Measurements from ENCODE around the gene SLC35C1.

Gene SLC35C1

DNA sequence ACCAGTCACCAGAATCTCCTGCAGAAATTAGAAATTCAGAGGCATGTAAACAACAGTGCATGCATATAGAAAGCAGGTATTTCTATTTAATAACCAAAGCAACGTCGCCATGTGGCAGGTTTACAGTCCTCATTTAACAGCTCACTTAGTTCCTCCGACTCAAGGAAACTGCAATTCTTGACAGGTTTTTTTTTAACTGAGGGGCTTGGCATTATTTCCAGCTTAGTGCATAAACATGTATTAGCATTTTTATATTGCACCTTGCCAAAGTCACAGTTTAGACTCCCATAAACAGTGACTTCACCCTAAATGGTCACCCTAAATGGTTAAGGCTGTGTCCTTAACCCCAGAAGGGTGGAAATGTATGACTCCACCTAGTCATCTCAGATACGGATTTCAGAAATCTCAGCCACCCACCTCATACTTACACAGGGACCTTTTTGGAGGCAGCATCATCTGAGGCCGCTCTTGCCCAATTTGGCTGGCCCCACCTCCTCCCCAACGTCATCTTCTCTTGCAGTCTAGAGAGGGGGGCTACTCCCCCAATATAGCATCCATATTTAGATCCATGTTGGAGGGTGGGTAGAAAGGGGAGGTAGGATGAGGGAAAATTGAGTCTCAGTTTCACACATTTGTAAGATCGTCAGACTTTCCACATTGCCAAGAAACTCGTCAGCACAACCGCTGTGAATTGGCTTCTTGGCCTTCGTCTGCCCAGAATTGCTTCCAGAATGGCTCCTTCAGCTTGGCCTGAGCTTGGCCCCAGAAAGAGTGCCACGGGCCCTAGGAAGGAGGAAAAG is 31.8 kb upstream of the SLC35C1 start:
- H3K4me3 ChIP-seq = no peak overlapping the region
- H3K27ac ChIP-seq = no peak overlapping the region
- DNase-seq (ENCODE audit: low spot score) = no peak
- TF ChIP-seq, protein P1, sequence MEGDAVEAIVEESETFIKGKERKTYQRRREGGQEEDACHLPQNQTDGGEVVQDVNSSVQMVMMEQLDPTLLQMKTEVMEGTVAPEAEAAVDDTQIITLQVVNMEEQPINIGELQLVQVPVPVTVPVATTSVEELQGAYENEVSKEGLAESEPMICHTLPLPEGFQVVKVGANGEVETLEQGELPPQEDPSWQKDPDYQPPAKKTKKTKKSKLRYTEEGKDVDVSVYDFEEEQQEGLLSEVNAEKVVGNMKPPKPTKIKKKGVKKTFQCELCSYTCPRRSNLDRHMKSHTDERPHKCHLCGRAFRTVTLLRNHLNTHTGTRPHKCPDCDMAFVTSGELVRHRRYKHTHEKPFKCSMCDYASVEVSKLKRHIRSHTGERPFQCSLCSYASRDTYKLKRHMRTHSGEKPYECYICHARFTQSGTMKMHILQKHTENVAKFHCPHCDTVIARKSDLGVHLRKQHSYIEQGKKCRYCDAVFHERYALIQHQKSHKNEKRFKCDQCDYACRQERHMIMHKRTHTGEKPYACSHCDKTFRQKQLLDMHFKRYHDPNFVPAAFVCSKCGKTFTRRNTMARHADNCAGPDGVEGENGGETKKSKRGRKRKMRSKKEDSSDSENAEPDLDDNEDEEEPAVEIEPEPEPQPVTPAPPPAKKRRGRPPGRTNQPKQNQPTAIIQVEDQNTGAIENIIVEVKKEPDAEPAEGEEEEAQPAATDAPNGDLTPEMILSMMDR (IDR thresholded peaks at IDR 0.05) = no peak

DNA sequence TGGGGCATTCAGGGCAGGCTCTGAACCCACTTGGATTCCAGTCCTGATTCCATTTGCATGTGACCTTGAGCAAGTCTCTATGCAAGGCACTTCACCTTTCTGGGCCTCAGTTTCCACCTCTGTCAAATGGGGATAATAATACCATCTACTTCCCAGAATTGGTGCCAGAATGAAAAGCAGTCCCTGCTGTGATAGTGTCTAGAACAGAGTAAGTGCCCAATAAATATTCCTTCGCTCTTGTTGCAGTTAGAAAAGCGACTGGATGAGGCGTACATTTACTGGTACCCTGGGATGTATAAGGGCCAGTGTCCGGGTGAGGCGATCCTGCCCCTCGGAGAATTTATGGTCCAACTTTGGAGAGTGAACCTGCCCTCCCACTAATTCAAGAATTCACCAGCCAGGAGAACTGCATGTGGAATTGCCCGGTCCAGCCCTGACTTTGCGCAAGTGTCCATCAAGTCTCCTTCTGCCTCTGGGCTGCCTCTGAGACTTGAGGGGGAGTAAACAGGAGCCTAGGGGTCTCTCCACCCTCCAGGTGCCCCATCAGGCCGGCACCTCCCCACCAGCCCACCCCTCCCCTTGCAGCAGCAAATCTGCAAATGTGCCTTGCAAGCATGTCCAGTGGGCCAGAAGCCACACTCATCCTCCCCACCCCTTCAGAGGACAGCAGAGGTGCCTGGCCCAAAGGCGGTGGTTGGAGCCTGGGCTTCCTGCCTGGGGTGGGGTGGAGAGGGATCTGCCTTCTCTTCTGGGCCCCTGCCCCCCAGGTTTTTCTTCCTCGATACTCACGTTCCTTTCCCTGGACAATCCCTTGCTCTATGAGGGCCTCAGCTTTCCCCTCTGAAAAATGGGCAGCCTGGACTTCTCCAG is 30.9 kb upstream of the SLC35C1 start:
- TF ChIP-seq, protein P1 (IDR thresholded peaks at IDR 0.05) = no peak
- no peak overlapping the region for H3K27ac ChIP-seq
- H3K4me3 ChIP-seq = no peak overlapping the region
- no peak for DNase-seq (ENCODE audit: low spot score)

DNA sequence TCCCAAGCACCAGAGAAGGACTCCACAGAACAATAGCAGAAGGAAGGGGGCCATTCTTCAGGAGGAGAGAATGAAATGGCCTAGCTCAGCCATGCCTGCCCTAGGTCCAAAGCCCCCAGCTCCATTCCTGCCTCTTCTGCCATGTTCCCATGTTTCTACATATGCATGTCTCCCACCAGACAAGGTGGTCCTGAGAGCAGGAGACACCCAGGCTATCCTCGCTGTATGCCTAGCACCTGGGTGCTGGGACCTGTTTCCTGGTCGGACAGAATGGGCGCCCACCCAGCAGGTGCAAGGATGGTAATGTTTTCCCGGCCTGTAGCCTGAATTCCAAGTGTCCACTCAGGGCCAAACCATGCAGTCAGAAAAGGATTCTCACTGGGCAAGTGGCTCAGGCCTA is 30.2 kb upstream of the SLC35C1 start:
- H3K4me3 ChIP-seq = no peak overlapping the region
- no peak overlapping the region for H3K27ac ChIP-seq
- TF ChIP-seq, protein P1 (IDR thresholded peaks at IDR 0.05) = no peak
- no peak for DNase-seq (ENCODE audit: low spot score)

DNA sequence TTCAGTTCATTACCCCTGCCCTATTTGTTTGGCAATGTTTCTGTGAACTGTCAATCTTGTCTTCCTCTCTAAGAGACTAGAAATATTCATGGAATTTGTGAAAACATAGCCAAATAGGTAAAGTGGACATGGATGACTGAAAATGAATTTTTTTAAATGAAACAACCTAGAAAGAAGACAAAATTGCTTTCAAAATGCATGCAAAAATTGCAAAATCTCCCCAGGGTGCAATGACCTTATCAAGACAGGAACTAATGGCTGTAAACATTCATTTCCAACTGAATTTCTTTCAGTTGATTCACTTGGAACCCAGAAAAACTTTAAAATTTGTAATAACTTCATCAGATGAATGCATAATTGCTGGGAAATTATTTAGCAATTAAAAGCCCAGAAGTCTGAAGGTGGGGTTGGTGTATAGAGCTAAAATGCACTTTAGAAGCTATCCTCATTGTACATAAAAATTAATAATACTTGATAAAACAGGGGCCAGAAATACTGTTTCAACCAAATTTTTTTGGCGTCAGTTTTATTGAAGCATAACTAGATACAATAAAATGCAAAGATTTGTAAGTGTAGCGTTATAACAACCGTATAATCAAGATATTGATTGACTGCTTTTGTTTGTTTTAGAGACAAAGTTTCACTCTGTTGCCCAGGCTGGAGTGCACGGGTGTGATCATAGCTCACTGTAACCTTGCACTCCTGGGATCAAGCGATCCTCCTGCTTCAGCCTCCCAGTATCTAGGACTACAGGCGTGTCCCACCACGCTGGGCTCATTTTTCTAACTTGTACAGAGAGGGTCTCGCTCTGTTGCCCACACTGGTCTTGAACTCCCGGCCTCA is 27.6 kb upstream of the SLC35C1 start:
- Histone ChIP-seq H3K4me3 (no peak overlapping the region), H3K27ac (no peak overlapping the region)
- TF ChIP-seq, protein P1 (IDR thresholded peaks at IDR 0.05) = no peak
- no peak for DNase-seq (ENCODE audit: low spot score)

DNA sequence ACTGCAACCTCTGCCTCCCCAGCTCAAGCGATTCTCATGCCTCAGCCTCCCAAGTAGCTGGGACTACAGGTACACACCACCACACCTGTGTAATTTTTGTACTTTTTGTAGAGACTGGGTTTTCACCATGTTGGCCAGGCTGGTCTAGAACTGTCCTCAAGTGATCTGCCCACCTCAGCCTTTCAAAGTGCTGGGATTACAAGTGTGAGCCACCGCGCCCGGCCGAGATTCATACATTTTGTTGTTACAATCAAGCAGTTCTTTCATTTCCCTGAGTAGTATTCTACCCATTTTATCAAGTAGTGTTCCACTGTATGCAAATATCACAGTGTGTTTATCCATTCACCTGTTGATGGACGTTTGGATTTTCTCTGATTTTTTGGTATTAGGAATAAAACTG is 26.6 kb upstream of the SLC35C1 start:
- DNase-seq (ENCODE audit: low spot score) = no peak
- TF ChIP-seq, protein P1 (IDR thresholded peaks at IDR 0.05) = no peak
- no peak overlapping the region for H3K27ac ChIP-seq
- no peak overlapping the region for H3K4me3 ChIP-seq

DNA sequence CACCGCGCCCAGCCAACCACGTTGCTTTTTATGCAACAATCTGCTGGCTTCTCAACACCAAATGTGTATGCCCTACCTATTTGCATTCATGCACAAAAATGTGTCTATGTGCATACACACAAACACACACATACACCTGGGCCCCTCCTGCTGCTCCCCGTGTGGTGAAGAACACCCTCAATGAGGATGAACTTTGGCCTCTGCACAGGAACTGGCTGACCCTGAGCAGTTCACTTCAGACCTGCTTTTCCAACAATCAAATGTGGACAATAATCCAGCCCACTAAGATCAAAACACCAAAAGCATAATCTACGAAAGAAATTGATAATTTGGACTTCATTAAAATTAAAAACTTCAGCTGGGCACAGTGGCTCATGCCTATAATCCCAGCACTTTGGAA is 25.3 kb upstream of the SLC35C1 start:
- TF ChIP-seq, protein P1 (IDR thresholded peaks at IDR 0.05) = no peak
- Histone ChIP-seq H3K27ac (no peak overlapping the region), H3K4me3 (no peak overlapping the region)
- no peak for DNase-seq (ENCODE audit: low spot score)

Data from coronary artery (tissue), 2 donors.